OCI-LY7 (cell line): ENCODE data around the gene SPDYE3. TPM values are rescaled to one million over a fixed set of nuclear protein-coding genes. Genes with fewer than 3 reads are reported as not detected.
A peak's percentile ranks its signal among the peaks of the same experiment; 100 is the strongest.

Experiments used
- BruUV-seq: library from RNA; stranded (reverse); fragments of 400-500 nt; replicated peaks from 2 replicates; lab custom pipeline; 2021; lab: Mats Ljungman, UMichigan
- CTCF ChIA-PET: fragments of 300-600 bp; sonication (Branson Sonifier 250); formaldehyde crosslinking; loops from one replicate; lab custom pipeline; 2022; ENCODE audit warnings: antibody characterized with exemption; ENCODE audit not compliant: unreplicated experiment; lab: Charles Lee
- POLR2A ChIA-PET: fragments of 300-600 bp; sonication (Branson Sonifier 250); formaldehyde crosslinking; loops from one replicate; lab custom pipeline; 2022; ENCODE audit warnings: antibody characterized with exemption; lab: Charles Lee
- DNase-seq: peaks from one replicate; pipeline ENCODE4 v3.0.0-alpha.2; 2015; ENCODE audit warnings: low spot score
- H2AFZ ChIP-seq: fragments of 200-600 bp; sonication (generic), shearing (Covaris generic); 2 replicates; pipeline ENCODE4 v1.6.1; 2014; ENCODE audit warnings: mild to moderate bottlenecking, antibody characterized with exemption, low read length, moderate library complexity
- H3K27ac ChIP-seq: fragments of 200-600 bp; sonication (generic); 2 replicates; pipeline ENCODE4 v1.5.1; 2014; ENCODE audit warnings: mixed run types, low read depth, mild to moderate bottlenecking, moderate library complexity, low read length, inconsistent platforms; ENCODE audit not compliant: poor library complexity, severe bottlenecking
- H3K36me3 ChIP-seq: fragments of 200-600 bp; sonication (generic); 2 replicates; pipeline ENCODE4 v1.6.1; 2014; ENCODE audit warnings: mild to moderate bottlenecking, antibody characterized with exemption, low read length, moderate library complexity, mixed read lengths; ENCODE audit not compliant: insufficient read depth
- H3K4me1 ChIP-seq: fragments of 200-600 bp; sonication (generic); 2 replicates; pipeline ENCODE4 v1.5.1; 2014; ENCODE audit warnings: mild to moderate bottlenecking, low read length; ENCODE audit not compliant: insufficient read depth, poor library complexity, severe bottlenecking
- H3K4me2 ChIP-seq: fragments of 200-600 bp; sonication (generic); 2 replicates; pipeline ENCODE4 v1.6.1; 2014; ENCODE audit warnings: mild to moderate bottlenecking, low read length
- H3K4me3 ChIP-seq: fragments of 200-600 bp; sonication (generic); 2 replicates; pipeline ENCODE4 v1.5.1; 2014; ENCODE audit warnings: mild to moderate bottlenecking, low read depth, low read length; ENCODE audit not compliant: poor library complexity, severe bottlenecking
- H3K79me2 ChIP-seq: fragments of 200-600 bp; sonication (generic); 2 replicates; pipeline ENCODE4 v1.6.1; 2016; ENCODE audit warnings: low read depth, mild to moderate bottlenecking, low read length, moderate library complexity, mixed read lengths; ENCODE audit not compliant: insufficient read depth
- H3K9me2 ChIP-seq: fragments of 200-600 bp; sonication (generic); 2 replicates; pipeline ENCODE4 v1.6.1; 2016; ENCODE audit warnings: mild to moderate bottlenecking, low read length, mixed read lengths; ENCODE audit not compliant: insufficient read depth
- H3K9me3 ChIP-seq: fragments of 200-600 bp; sonication (generic); 2 replicates; pipeline ENCODE4 v1.6.1; 2014; ENCODE audit warnings: mild to moderate bottlenecking, mixed run types, low read length, mixed read lengths
- H4K20me1 ChIP-seq: fragments of 200-600 bp; sonication (generic); 2 replicates; pipeline ENCODE4 v1.6.1; 2014; ENCODE audit warnings: mild to moderate bottlenecking, antibody characterized with exemption, low read length, moderate library complexity, mixed read lengths; ENCODE audit not compliant: insufficient read depth
- CTCF ChIP-seq: fragments of 200-600 bp; sonication (generic); conservative IDR thresholded peaks from 2 replicates; pipeline ENCODE4 v1.5.1; 2014; ENCODE audit warnings: mild to moderate bottlenecking, antibody characterized with exemption, low read length, moderate library complexity, mixed read lengths
- EZH2phosphoT487 ChIP-seq: fragments of 200-600 bp; sonication (generic); IDR thresholded peaks from 2 replicates; pipeline ENCODE4 v1.6.1; 2018; ENCODE audit warnings: low read depth, borderline replicate concordance, mild to moderate bottlenecking, mixed run types, antibody characterized with exemption, low read length, moderate library complexity, mixed read lengths
- intact Hi-C: fragments of 100-400 bp; cut with micrococcal nuclease; formaldehyde crosslinking; loops from one replicate; pipeline ENCODE4 v1.10.0; 2022; ENCODE audit not compliant: unreplicated experiment
- small RNA-seq: library from RNA; depleted of rRNA; stranded (forward); fragments of <200 nt; gene quantifications from one replicate; pipeline ENCODE3, GENCODE V24; 2014
- total RNA-seq, 2 experiments: library from RNA; depleted of rRNA in 1 of 2; stranded (reverse); fragments of >200 nt in 1 of 2; shearing (Covaris generic) in 1 of 2; gene quantifications; 2 replicates each; pipeline ENCODE4 v1.2.3, GENCODE V29; 2014 to 2022

SPDYE3 gene
- total RNA-seq, 2 experiments from 2014 or later = not detected

- Histone ChIP-seq H2AFZ (no peak overlapping the region), H3K4me1 (peaks cover 74% of the 10 kb centered on the region), H3K4me3 (no peak overlapping the region), H3K9me2 (no peaks in the 10 kb centered on the region), H3K36me3 (peaks cover 19% of the 10 kb centered on the region), H3K79me2 (no peaks in the 10 kb centered on the region), H3K27ac (peak overlapping the region; percentile 22), H4K20me1 (no peaks in the 10 kb centered on the region), H3K4me2 (no peak overlapping the region), H3K9me3 (no peaks in the 10 kb centered on the region)
- BruUV-seq = no TSS peak
- ChIA-PET CTCF (no interaction called here), POLR2A (interaction anchor here (1.4 kb wide), 1 partner anchor 31 kb away, joined by 3 read pairs; no protein-coding TSS in a partner anchor)
- no peak for TF ChIP-seq CTCF
- TF ChIP-seq EZH2phosphoT487 = no peak
- no peak for DNase-seq
- intact Hi-C loops = no loop called here
These were observed 64.2 kb downstream of the SPDYE3 start for GRCh38 chr7:100371561-100372171.

Small RNAs within 50 kb of the gene (small RNA-seq; reads per million reads assigned to genes)
- gene RF00019 = not detected

Other genes with a start within 250 kb of the SPDYE3 start
- gene ZNF3, start 226.0 kb upstream of the SPDYE3 start, total RNA-seq (2014; rRNA removed; shearing (Covaris generic)) = 19.8 and 21.8 TPM in 2 replicates
- 23.7 and 24.4 TPM in 2 replicates for gene ZNF3, start 226.0 kb upstream of the SPDYE3 start, total RNA-seq (2022)
- gene COPS6, start 218.7 kb upstream of the SPDYE3 start, total RNA-seq (2014; rRNA removed; shearing (Covaris generic)) = 57.6 and 60.5 TPM in 2 replicates
- 93.3 and 96.0 TPM in 2 replicates for gene COPS6, start 218.7 kb upstream of the SPDYE3 start, total RNA-seq (2022)
- gene MCM7, start 206.3 kb upstream of the SPDYE3 start, total RNA-seq (2014; rRNA removed; shearing (Covaris generic)) = 424 and 475 TPM in 2 replicates
- 423 and 443 TPM in 2 replicates for gene MCM7, start 206.3 kb upstream of the SPDYE3 start, total RNA-seq (2022)
- 14.1 and 25.0 TPM in 2 replicates for gene AP4M1, start 206.1 kb upstream of the SPDYE3 start, total RNA-seq (2014; rRNA removed; shearing (Covaris generic))
- 29.3 and 33.8 TPM in 2 replicates for gene AP4M1, start 206.1 kb upstream of the SPDYE3 start, total RNA-seq (2022)
- gene TAF6, start 188.3 kb upstream of the SPDYE3 start, total RNA-seq (2014; rRNA removed; shearing (Covaris generic)) = 28.0 and 35.4 TPM in 2 replicates
- gene TAF6, start 188.3 kb upstream of the SPDYE3 start, total RNA-seq (2022) = 71.0 and 76.5 TPM in 2 replicates
- gene CNPY4, start 188.1 kb upstream of the SPDYE3 start, total RNA-seq (2014; rRNA removed; shearing (Covaris generic)) = 20.9 and 24.5 TPM in 2 replicates
- gene CNPY4, start 188.1 kb upstream of the SPDYE3 start, total RNA-seq (2022) = 25.8 and 26.7 TPM in 2 replicates
- gene MBLAC1, start 180.7 kb upstream of the SPDYE3 start, total RNA-seq (2014; rRNA removed; shearing (Covaris generic)) = 4.4 and 4.8 TPM in 2 replicates
- gene MBLAC1, start 180.7 kb upstream of the SPDYE3 start, total RNA-seq (2022) = 3.7 and 4.5 TPM in 2 replicates
- gene LAMTOR4, start 158.8 kb upstream of the SPDYE3 start, total RNA-seq (2014; rRNA removed; shearing (Covaris generic)) = 243 and 263 TPM in 2 replicates
- 207 and 237 TPM in 2 replicates for gene LAMTOR4, start 158.8 kb upstream of the SPDYE3 start, total RNA-seq (2022)
- 30.6 and 38.8 TPM in 2 replicates for gene TRAPPC14, start 149.0 kb upstream of the SPDYE3 start, total RNA-seq (2014; rRNA removed; shearing (Covaris generic))
- 41.6 and 49.9 TPM in 2 replicates for gene TRAPPC14, start 149.0 kb upstream of the SPDYE3 start, total RNA-seq (2022)
- 3.9 and 4.6 TPM in 2 replicates for gene GAL3ST4, start 139.1 kb upstream of the SPDYE3 start, total RNA-seq (2014; rRNA removed; shearing (Covaris generic))
- 5.2 and 6.1 TPM in 2 replicates for gene GAL3ST4, start 139.1 kb upstream of the SPDYE3 start, total RNA-seq (2022)
- gene GPC2, start 130.3 kb upstream of the SPDYE3 start, total RNA-seq (2014; rRNA removed; shearing (Covaris generic)) = 20.2 and 33.2 TPM in 2 replicates
- gene GPC2, start 130.3 kb upstream of the SPDYE3 start, total RNA-seq (2022) = 23.2 and 31.7 TPM in 2 replicates
- 56.1 and 82.8 TPM in 2 replicates for gene STAG3, start 129.8 kb upstream of the SPDYE3 start, total RNA-seq (2014; rRNA removed; shearing (Covaris generic))
- 70.2 and 79.2 TPM in 2 replicates for gene STAG3, start 129.8 kb upstream of the SPDYE3 start, total RNA-seq (2022)
- 61.5 and 83.3 TPM in 2 replicates for gene PVRIG, start 87.8 kb upstream of the SPDYE3 start, total RNA-seq (2014; rRNA removed; shearing (Covaris generic))
- gene PVRIG, start 87.8 kb upstream of the SPDYE3 start, total RNA-seq (2022) = 86.6 and 99.4 TPM in 2 replicates
- gene PILRB, start 50.4 kb downstream of the SPDYE3 start, total RNA-seq (2014; rRNA removed; shearing (Covaris generic)) = 90.2 and 102 TPM in 2 replicates
- 95.0 and 106 TPM in 2 replicates for gene PILRB, start 50.4 kb downstream of the SPDYE3 start, total RNA-seq (2022)
- gene PILRA, start 65.8 kb downstream of the SPDYE3 start, total RNA-seq (2014; rRNA removed; shearing (Covaris generic)) = 6.4 and 8.0 TPM in 2 replicates
- 13.5 and 16.0 TPM in 2 replicates for gene PILRA, start 65.8 kb downstream of the SPDYE3 start, total RNA-seq (2022)
- 4.1 and 10.9 TPM in 2 replicates for gene ZCWPW1, start 121.0 kb downstream of the SPDYE3 start, total RNA-seq (2014; rRNA removed; shearing (Covaris generic))
- 10.8 and 11.9 TPM in 2 replicates for gene ZCWPW1, start 121.0 kb downstream of the SPDYE3 start, total RNA-seq (2022)
- 37.9 and 44.2 TPM in 2 replicates for gene MEPCE, start 122.1 kb downstream of the SPDYE3 start, total RNA-seq (2014; rRNA removed; shearing (Covaris generic))
- gene MEPCE, start 122.1 kb downstream of the SPDYE3 start, total RNA-seq (2022) = 54.1 and 65.6 TPM in 2 replicates
- 127 and 137 TPM in 2 replicates for gene PPP1R35, start 128.8 kb downstream of the SPDYE3 start, total RNA-seq (2014; rRNA removed; shearing (Covaris generic))
- 86.9 and 90.6 TPM in 2 replicates for gene PPP1R35, start 128.8 kb downstream of the SPDYE3 start, total RNA-seq (2022)
- 0.54 and 1.6 TPM in 2 replicates for gene SPACDR, start 156.6 kb downstream of the SPDYE3 start, total RNA-seq (2014; rRNA removed; shearing (Covaris generic))
- 2.4 and 3.7 TPM in 2 replicates for gene SPACDR, start 156.6 kb downstream of the SPDYE3 start, total RNA-seq (2022)
- 38.5 and 41.4 TPM in 2 replicates for gene TSC22D4, start 171.5 kb downstream of the SPDYE3 start, total RNA-seq (2014; rRNA removed; shearing (Covaris generic))
- 75.4 and 76.6 TPM in 2 replicates for gene TSC22D4, start 171.5 kb downstream of the SPDYE3 start, total RNA-seq (2022)
- 0.08 and 0.98 TPM in 2 replicates for gene NYAP1, start 176.2 kb downstream of the SPDYE3 start, total RNA-seq (2014; rRNA removed; shearing (Covaris generic))
- gene NYAP1, start 176.2 kb downstream of the SPDYE3 start, total RNA-seq (2022) = 0.10 and 0.50 TPM in 2 replicates
- 7.9 and 11.5 TPM in 2 replicates for gene AGFG2, start 231.5 kb downstream of the SPDYE3 start, total RNA-seq (2014; rRNA removed; shearing (Covaris generic))
- 15.2 and 17.1 TPM in 2 replicates for gene AGFG2, start 231.5 kb downstream of the SPDYE3 start, total RNA-seq (2022)